Activated CD4-positive, alpha-beta T cell treated with anti-CD3 and anti-CD28 coated beads, Interleukin-2, amount 50 U/mL, for 24 hours (primary cell): ENCODE data around the gene CRBN.

Experiments
- DNase-seq, 2 donors: peaks; one replicate each; pipeline ENCODE4 v3.0.0-alpha.2; 2020; ENCODE audit warnings: low read depth in 1 of 2, low spot score in 1 of 2

Gene CRBN

DNA sequence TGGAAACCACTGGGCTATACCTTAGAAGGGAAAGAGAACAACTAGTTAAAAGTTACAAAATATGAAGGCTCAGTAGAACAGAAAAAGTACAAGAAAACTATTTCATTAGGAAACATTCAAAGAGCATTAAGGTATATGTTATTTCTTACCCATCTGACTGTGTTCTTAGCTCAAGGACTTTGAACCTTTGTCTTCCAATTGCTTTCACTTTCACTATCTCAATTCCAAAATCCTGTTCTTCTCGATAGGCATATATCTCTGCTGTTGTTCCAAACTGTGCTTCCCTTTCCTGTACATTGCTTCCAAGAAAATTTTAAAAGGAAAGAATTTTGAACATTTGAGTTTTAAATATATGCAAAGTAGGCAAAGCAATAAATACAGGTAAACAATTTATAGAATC, 6.9 kb downstream of the CRBN start:
- DNase-seq: no peak

DNA sequence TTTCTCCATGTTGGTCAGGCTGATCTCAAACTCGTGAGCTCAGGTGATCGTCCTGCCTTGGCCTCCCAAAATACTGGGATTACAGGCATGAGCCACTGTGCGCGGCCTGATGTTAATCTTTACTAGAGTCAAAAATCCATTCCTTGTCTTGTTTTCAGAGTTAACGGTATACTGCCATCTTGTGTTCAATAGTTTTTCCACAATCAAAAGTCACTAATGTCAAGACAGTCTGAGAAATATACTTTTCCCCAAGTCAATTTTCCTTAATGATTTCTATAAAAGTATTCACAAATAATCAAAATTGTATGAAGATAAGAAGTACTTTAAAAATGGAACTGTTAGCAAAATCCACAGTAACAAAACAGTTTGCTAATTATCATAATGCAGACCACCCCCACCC, 8.5 kb downstream of the CRBN start:
- no peak for DNase-seq

DNA sequence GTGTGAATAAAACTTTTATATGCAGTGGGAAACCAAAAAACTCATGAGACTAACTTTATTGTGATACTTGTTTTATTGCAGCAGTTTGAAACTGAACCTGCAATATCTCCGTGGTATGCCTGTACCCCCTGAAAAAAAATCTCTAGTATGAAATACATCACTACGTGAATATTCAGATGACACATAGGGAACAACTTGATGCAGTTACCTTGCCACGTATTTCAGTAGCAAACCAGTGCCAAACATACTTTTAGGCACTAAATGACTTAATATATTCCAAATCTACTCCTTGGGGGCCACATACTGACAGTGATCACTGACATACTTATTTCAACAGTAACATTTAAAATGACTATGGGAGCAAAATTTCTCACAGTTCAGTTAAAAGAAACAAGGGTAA, 13.8 kb downstream of the CRBN start:
- no peak for DNase-seq

DNA sequence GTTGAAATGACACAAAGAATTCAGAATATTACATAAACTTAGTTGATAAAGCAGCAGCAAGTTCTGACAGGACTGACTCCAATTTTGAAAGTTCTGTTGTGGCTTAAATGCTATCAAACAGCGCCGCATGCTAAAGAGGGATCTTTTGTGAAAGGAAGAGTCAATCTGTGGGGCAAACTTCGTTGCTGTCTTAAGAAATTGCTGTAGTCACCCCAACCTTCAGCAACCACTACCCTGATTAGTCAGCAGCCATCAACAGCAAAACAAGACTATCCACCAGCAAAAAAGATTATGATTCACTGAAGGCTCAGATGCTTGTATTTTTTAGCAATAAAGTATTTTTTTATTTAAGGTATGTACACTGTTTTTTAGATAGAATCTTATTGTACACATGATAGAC, 14.2 kb downstream of the CRBN start:
- no peak for DNase-seq

DNA sequence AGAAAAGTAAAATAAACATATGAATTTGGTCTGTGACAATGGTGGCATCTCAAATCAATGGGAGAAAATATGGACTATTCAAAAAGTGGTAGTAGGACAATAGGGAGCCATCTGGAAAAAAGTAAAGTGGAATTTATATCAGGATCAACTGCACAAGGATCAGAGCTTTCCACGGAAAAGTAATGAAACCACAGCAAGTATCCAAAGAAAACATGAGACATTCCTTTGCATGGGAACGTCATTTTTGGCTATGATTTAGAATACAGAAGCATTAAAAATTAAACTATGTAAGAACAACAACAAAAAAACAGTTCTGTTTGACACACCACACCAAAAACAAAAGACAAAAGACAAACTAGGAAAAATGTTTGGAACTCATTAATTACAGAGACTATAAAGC, 18.7 kb downstream of the CRBN start:
- DNase-seq: no peak

DNA sequence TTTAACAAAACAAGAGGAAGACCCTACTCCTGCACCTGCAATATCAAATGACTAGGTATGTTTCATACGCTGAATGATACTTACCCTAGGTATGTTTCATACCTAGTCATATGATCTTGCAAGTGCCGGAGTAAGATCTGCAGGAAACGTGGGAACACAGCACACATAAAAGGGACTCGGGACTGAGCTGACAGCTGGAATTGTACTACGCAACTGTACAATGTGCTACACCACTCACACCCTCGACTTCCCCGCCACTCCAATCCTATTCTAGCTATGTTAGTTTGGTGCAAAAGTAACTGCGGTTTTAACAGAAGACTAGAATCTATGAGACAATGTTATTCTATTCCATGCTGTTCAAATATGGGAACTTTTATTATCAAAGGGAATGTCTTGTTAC, 22.0 kb downstream of the CRBN start:
- DNase-seq: no peak

DNA sequence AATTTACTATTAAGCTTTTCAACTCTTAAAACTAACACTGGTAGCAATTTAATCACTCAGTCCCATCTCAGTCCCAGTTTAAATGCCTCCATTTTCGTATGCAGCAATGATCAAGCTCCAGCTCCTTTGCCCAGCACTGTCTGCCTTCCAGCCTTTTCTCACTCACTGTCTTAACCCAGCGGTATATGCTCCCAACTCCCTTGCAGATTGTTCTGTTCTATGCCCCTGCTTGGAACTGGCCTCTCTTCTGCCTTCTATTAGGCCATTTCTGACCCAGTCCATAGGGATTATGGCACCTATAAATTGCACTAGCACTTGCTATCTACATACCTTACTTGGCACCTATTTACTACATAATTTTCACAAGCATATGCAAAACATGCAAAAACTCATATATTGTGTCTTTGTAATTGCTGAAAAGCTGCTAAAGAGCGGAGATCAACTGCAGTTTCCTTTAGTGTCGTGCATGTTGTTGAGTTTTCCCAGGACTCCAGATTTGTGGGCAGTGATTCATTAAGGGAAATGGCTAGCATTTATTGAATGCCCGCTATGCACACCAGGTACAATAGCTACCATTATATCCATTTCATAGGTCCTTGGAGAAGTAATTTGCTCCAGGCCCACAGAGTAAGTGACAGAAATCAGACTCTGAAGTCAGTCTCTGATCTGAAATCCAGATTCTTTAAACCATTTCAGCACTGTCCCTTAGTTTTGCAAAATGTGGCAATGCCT, 24.4 kb downstream of the CRBN start:
- DNase-seq: no peak

DNA sequence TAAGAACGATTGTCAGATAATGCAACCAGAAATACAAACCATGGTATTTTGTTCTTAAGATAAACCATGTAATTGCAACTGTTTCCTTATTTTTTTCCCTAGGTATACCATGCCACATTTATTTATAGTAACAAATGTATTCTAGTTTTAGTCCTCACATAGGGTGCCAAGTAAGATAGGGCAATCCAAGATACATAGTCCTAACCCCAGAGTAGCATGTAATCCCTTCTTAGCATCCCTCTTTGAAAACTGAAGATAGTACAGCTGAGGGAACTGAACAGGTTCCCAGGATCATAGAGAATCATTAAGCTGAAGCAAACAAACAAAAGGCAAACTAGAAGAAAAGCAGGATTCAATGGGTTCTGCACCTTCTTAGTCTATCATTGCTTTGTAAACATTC, 28.0 kb downstream of the CRBN start:
- no peak for DNase-seq

DNA sequence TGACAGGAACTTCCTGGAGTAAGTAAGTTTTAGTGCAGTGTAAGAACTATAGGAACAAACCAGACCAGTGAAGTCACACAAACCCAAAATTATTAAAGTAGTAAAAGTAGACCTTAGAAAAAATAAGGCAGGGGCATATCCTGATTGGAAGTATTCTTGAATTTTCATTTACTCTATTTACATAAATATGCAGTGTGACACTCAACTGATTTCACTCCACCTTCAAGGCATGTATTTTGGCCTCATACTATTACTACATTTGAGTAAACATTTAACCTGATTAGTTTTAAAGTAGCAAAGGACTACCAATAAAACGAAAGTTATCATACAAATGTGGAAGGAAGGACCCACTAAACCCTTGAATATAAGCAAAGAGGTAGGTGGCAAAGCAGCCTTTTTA, 29.9 kb downstream of the CRBN start:
- no peak for DNase-seq

DNA sequence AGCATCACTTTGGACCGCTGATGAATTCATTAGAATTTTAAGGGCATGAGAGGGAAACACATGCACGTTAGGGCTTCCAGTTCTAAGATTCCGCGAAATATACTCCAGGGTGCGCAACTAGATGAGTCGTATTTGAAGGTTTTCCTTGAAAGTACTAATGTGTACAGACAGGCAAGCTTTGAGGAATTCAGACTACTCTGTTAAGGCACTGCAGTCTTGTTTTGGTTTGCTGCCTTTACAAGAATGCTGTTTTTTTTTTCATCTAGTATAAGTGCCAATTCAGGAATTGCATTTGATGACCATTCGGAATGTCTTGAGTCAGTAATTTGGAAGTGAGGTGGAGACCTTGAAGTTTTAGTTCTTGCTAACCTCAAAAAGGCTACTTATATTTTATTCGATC, 33.7 kb downstream of the CRBN start:
- DNase-seq: no peak

DNA sequence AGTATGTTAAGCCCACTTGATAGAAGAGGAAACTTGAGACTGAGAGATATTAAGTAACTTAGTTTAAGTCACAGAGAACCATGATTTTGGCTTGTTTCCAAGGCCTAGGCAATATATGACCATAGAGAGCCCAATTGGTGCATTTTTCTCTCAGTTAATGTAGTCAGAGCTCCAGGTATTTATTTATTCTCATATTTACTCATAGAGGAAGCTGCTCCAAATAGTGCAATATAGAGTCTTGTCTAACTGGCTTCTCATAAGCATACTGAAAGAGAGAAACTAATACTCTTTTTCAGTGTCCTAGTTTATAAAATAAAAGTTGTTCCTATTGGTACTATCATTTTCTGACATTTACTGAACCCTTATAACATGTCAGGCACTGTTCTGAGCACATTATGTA, 37.6 kb downstream of the CRBN start:
- DNase-seq: no peak

DNA sequence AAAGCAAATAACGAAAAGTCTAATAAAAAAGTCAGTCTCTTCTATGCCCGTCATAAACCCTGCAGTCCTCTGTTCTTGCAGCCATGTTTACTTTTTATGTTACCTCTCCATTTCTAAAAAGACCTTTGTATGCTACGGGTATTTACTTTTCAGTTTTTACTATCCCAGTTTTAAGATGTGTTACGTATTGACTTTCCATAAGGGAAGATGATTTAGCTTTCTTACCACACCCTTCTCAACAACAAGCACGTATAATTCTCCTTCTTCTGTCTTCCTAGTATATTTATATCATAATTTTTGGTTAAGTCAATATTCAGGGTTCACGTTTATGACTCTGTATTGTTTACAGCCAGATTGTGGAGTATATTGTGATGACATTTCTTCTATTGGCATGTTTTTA, 42.0 kb downstream of the CRBN start:
- DNase-seq: no peak

DNA sequence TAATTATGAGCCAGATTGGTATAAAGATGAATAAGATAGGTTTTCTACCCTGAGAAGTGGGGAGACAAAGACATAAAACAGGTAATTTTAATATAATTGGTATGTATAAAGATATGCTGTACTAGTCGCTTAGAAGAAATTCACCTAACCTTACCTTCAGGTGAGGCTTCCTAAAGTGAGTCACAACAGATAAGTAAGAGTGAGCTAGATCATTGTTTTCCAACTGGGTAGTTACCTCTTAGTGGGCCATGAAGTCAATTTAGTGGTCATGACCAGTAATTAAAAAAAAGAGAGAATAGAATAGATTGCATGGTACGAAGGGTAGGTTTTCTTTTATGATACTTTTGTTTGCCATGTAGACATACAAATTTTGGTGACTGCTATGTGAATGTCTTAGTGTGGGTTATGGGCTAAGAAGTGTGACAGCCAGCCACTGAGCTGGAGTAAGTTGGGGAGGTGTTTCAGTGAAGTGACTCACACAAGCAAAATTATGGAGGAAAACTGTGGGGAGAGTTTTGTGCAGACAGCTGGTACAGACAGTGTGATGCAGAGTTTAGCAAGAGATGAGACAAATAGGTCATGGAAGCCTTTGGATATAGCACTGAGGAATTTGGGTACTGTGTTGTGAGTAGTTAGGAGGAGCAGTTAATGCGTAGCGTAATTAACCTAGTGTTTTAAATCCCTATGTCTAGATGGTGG, 44.6 kb downstream of the CRBN start:
- DNase-seq: no peak

DNA sequence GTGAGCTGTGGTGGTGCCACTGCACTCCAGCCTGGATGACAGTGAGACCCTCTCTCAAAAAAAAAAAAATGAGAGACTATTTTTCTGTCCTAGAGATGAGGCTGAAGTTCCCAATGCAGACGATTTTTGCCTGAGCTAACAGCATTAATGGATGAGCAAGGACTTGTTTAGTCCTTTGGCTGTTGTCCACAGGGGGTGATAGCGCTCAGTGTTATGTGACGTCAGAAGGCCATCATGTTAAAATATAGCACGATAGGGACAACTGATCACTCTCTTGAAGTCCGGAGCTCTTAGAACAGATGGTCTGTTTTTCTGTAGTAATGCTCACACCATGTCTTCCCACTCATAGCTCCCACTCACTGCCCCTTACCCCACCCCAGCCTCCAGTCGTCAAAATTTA, 46.0 kb downstream of the CRBN start:
- DNase-seq: no peak

DNA sequence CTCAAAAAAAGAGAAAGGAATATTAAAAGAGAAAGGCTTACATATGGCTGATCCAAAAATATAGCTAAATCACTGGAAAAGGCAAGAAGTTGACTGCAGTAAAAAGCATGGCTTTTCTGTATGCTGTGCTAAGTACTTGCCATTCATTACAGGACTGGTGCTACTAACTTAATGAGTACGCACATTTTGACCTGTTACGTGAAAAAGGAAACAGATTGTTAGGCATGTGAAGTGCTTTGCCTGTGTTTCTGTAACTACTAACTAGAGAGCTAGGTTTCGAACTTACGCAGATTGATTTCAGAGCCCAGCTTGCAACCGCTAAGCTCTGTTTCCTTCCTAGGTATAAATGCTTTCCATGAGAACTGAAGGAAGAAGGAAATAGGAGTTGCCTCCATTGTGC, 49.9 kb downstream of the CRBN start:
- DNase-seq: no peak

DNA sequence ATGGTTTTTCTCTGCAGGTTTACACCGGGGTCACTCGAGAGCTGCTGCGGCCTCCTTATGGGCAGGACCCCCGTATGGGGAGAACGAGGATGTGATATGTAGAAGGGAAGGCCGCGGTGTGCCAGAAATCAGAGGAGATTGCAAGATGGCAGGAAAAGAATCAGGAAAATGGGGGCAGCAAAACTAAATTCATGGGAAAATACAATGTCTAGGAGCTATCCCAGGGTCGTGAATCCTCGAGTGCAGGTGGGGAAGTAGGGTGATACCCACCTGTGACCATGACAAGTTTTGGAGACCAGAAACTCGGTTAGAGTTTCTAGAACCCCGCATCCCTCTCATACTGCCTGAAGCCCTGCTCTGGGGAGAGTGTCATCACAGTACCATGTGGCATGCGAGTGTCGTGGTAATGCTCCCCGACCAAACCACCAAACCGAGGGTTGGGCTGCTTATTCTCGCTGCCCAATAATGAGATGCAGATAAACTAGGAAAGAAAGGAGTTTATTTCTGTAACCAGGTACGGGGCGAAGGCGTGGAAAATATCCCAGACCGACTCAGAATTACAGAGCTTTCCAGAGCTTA, 52.0 kb downstream of the CRBN start:
- DNase-seq: peak; percentile 19 to 23

DNA sequence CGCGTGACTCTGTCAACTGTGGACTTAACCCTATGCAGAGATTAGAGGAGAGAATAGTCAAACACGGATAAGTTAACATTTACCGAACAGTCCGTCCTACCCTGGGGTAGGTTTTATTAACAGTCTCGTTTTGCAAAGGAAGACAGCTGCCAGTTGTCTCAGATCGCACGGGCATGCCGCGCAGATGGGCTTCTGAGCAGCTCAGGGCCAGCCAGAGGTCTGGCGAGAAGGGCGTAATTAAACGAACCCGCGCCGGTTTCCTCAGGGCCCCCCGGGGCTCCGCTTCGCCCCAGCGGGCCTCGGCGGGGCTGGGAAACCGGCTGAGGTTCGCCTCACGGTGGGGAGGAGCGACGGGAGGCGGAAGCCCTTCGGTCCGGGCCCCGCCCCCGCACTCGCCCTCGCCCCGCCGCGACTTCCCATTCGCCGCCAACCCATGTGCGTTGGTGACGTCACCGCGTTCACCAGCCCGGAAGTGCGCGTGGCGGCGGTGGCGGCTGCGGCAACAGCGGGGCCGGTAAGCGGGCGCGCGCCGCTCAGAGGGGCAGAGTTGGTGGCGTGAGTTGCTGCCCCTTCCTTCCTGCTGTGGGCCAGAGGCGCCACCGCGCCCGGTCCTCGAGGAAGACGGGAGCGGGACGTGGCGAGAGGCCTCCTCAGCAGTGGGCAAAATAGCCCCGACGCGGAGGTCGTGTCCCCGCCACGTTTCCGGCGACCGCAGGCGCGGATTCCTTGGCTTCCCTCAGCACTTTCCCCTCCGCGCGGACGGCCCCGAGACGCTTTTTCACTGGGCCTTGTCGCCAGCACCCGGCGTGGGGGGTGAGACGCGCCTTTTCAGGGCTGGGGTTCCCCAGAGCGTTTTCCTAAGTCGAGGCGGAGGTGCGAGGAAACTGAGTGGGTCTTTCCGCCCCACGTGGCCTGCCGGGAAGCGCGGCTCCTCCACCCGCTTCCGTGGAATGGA, 52.7 kb downstream of the CRBN start, which contains the start of gene TRNT1:
TRNT1 (plus strand) TSS at position 464 of the 955 bp plus-strand sequence. CDS start 2,101 bp downstream, outside the sequence.
- peak; percentile 93 to 94 for DNase-seq

DNA sequence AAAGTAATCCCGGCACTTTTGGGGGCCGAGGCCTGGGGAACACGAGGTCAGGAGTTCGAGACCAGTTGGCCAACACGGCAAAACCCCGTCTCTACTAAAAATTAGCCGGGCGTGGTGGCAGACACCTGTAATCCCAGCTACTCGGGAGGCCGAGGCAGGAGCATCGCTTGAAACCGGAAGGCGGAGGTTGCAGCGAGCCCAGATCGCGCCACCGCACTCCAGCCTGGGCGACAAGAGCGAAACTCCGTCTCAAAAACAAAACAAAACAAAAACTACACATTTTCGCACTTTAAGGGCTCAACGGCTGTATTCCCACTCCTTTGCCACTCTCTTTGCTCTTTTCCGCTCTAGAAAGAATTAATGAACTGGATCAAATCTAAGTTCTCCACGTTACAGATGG, 53.5 kb downstream of the CRBN start:
- no peak for DNase-seq

DNA sequence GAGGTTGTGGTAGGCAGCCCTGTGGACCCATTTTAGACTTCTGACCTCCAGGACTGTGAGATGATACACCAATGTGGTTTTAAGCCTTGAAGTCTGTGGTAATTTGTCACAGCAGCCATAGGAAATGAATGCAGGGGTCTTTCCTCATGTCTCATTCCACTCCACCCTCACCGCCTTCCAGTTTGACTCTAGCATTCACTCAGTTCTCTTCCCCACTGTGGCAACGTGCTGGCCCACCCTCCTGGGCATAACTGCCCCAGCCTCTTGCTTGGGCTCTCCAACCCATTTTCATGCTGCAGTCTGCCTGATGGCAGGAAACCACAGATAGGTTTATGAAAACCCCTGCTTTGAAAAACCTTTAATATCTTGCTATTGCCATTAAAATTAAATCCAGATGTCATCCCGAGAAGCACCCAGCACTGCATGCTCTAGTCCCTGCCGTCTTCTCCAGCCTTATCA, 60.1 kb downstream of the CRBN start:
- DNase-seq: no peak

DNA sequence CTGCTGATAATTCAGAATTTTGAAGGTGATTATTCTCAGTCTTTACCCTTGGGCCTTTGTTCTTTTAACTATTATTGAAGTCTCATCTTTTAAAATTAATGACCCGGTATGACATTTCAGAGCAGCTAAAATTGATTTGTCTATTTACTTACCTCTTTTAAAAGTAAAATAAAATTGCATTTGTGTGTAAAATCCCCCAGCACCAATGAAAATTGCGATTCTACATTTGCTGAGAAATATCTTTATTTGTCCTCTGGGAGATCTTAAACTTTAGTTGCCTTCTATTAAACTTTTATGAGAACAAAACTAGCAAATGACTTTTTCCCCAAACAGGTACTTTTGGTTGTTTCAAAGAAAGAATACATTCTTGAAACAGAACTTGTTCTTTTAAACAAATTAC, 61.8 kb downstream of the CRBN start:
- no peak for DNase-seq

DNA sequence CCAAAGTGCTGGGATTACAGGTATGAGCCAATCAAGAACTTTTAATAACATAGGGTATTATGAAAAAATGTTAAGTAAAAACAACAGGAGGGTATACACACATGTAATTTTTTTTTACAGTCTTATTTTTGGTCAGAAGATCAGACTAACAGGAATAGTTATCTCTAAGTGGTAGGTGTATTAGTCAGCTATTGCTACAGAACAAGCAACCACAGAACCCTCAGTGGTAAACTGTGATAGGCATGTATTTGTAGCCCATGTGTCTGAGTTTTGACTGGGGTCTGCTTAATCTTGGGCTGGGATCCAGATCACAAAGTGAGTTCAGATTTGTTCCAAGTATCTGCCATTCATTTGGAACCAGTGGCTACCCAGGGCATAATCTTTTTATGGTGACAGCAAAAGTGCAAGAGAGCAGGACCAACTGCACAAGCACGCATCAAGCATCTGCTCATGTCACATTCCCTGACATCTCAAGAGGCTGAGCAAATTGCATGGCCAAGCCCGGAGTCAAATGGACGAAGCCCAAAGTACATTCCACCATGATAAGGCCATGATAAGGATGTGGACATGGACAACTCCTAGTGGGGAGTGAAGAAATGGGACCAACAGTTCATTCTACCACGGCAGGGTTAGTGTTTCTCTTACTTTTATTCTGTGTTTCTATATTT, 66.3 kb downstream of the CRBN start:
- no peak for DNase-seq
